ENCODE results near the gene ARHGAP11A.
"Not testable (repeated sequence)": the region's sequence is repeated elsewhere in the genome, so short reads cannot be mapped to it uniquely, and the experiment has no call there.

Gene ARHGAP11A, protein sequence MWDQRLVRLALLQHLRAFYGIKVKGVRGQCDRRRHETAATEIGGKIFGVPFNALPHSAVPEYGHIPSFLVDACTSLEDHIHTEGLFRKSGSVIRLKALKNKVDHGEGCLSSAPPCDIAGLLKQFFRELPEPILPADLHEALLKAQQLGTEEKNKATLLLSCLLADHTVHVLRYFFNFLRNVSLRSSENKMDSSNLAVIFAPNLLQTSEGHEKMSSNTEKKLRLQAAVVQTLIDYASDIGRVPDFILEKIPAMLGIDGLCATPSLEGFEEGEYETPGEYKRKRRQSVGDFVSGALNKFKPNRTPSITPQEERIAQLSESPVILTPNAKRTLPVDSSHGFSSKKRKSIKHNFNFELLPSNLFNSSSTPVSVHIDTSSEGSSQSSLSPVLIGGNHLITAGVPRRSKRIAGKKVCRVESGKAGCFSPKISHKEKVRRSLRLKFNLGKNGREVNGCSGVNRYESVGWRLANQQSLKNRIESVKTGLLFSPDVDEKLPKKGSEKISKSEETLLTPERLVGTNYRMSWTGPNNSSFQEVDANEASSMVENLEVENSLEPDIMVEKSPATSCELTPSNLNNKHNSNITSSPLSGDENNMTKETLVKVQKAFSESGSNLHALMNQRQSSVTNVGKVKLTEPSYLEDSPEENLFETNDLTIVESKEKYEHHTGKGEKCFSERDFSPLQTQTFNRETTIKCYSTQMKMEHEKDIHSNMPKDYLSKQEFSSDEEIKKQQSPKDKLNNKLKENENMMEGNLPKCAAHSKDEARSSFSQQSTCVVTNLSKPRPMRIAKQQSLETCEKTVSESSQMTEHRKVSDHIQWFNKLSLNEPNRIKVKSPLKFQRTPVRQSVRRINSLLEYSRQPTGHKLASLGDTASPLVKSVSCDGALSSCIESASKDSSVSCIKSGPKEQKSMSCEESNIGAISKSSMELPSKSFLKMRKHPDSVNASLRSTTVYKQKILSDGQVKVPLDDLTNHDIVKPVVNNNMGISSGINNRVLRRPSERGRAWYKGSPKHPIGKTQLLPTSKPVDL

DNA sequence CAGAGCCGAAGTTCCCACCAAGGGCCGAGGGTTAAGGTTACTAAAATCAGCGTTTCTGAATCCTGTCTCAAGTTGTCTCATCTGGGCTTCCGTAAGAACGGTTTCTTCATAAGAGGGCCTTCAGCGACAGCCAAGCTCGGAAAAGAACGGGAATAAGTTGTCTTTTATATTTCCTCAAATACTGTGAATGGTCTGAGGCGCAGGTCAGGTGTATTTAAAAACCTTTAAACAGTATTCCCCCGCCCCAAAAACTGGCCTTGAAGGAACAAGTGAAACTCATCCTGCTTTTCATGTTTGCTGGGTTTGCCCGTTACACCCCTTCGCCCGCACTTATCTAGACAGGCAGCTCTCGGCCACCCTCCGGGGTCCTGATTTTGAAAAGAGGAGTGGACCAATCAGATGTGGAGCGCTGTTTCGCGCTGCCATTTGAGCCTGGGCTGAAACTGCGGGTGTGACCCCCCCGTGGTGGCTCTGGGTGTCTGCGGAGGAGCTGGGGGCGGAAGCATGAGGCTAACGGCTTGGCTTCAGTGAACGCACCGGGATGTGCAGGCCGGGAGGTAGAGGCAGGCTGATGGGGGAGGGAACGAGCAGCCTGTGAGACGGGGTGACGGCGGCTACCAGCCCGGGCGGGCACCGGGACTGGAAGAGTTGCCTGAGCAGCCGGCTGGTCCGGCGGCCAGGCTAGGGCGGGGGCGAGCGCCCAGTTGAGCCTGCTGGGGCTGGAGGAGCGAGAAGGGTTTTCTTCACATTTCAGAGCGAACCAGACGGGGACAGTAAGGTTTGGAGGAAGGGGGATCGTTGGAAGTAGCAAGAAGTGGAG is at the start of gene ARHGAP11A:
Gene ARHGAP11A, plus strand, starts transcription at position 454 of the 820 bp plus-strand sequence. CDS start 708 bp downstream, outside the sequence.
- DNase-seq = peak; percentile 71 to 79

- not testable (repeated sequence) for DNase-seq
Observed at GRCh38 chr15:32568988-32569387, 46.3 kb upstream of the ARHGAP11A start.

DNA sequence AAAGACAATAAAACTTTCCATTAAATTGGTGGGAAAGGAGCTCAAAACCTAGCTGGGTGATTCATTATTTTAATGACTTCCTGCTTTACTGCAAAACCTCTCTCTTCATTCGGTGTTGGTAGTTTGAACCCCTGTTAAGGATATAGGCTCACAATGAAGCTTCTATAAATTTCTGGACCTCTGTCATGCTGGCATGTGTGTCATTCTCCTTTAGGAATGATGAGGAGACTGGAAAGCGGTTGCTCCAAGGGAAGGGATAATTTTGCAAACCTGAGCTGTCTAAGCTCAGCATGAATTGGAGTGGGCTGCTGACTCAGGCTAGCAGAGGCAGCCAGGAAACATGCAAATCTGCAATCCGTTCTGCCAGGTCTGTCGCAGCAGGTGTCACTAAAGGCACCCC is 36.8 kb upstream of the ARHGAP11A start:
- DNase-seq = not testable (repeated sequence)

DNA sequence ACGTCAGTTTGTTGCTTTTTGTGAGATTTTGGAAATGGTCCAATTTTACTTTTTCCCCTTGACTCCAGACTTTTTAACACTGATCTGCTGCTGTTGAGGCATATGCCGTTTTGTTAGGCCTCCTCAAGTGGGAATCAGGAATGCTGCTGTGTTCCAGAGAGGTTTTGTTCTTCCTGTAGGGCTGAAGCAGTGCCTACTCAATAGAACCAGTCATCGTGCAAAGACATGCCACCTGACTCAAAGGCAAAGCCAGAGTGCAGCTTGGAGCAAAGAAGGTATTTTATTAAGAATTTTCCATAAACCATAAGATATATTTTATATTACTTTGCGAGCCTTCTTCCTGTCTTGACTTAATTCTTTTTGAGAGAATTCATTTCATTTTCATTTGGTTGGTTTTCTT is 29.5 kb upstream of the ARHGAP11A start:
- not testable (repeated sequence) for DNase-seq

- not testable (repeated sequence) for DNase-seq
Observed at GRCh38 chr15:32593151-32593550, 22.2 kb upstream of the ARHGAP11A start, which contains the start of gene GOLGA8N. TSS of gene GOLGA8N (plus strand) at chr15:32593456.

GRCh38 chr15:32609518-32609917 is 5.8 kb upstream of the ARHGAP11A start:
- not testable (repeated sequence) for DNase-seq

DNA sequence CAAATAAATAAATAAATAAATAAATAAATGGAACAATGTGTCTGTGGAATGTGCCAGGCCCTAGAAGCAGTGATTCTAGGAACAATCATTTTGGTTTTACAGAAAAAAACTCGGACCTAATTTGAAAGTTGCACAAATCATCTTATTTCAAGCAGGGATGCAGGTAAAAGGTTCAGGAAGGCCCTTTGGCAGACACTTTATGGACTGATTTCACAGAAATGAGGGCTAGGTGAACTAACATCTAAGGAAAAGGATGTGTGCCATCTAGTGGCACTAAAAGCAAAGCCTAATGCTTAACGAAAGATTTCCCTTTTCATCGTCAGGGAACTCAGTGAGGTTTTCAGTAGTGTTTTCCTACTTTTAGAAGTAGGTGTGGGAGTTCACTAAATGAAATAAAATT is 4.6 kb upstream of the ARHGAP11A start:
- not testable (repeated sequence) for DNase-seq

DNA sequence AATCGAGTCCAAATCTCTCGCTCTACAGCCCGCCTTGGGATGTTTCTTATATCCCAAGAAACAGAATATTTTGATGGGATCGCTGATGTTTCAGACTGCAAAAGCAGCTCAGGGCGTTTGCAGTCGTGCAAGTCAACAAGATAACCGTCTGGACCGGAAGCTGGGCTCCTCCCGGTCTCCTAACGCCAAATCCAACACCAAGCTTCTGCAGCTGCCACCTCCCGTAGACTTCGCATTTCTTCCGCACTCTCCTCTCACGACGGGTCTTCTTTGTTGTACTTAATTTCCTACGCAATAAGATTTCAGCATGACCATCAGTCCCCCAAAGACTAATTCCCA is 623 bp upstream of the ARHGAP11A start:
- not testable (repeated sequence) for DNase-seq

- not testable (repeated sequence) for DNase-seq
Observed at GRCh38 chr15:32615871-32616426, 645 bp downstream of the ARHGAP11A start.

DNA sequence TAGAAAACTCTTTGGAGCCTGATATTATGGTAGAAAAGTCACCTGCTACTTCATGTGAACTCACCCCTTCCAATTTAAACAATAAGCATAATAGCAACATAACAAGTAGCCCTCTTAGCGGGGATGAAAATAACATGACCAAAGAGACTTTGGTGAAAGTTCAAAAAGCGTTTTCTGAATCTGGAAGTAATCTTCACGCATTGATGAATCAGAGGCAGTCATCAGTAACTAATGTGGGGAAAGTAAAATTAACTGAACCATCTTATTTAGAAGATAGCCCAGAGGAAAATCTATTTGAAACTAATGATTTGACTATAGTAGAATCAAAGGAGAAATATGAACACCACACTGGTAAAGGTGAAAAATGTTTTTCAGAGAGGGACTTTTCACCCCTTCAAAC is 21.1 kb downstream of the ARHGAP11A start:
- no peak for DNase-seq

GRCh38 chr15:32636908-32637567 is 21.7 kb downstream of the ARHGAP11A start:
- DNase-seq = no peak

- no peak for DNase-seq
Observed at GRCh38 chr15:32637704-32638103, 22.4 kb downstream of the ARHGAP11A start.

- DNase-seq = no peak
Observed at GRCh38 chr15:32641517-32642059, 26.3 kb downstream of the ARHGAP11A start, which contains the start of gene SCG5. TSS of gene SCG5 (plus strand) at chr15:32641710. CDS start at chr15:32643593, 1,883 bp downstream.

GRCh38 chr15:32642667-32643435 is 27.5 kb downstream of the ARHGAP11A start:
- DNase-seq = no peak

GRCh38 chr15:32643907-32644445 is 28.7 kb downstream of the ARHGAP11A start:
- DNase-seq = no peak

GRCh38 chr15:32646291-32646690 is 31.0 kb downstream of the ARHGAP11A start:
- DNase-seq = no peak

DNA sequence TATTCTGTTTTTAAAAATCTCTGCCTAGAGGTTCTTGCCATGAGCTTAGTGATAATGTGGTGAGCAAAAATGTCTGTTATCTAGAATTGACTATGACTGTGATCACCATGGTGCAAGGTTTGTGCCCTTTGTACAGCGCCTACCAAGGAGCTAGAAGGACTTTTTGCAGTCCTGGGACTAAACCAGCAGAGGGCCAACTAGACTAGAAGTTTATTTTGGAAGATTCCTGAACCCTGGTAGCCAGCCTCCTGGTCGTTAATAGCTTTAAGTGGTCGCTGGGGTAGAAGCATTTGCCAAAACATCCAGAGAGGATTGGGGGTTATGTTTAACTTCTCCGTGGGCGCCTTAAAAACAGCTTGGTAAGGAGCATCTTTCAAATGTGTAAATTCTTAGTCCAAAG is 34.0 kb downstream of the ARHGAP11A start:
- no peak for DNase-seq

DNA sequence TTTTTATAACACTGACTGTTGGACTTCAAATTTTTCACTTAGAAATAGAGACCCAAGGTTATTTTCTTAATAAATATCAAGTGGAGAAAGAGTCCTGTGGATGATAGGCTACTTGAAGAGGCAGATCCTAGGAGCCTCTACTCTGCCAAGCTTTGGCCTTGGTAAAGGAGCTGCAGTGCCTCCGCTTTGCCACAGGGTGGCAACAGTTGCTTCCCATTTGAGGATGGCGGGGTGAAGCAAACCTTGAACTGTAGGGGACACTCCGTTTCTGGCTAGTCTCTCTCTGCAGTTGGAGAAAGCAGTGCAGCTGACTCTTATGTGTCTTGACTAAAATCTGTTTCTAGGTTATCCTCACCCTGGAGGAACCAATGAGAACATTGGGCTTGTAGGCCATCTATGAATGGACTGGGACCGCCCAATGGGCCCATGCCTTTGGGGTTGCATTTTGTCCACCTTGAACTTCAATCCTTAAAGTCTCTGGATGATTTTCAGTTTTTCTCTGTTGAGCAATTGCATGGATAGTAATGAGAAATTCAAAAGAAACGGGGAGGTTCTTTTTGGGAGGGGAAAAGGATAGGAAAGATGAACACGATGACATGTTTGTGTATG is 36.0 kb downstream of the ARHGAP11A start:
- DNase-seq = peak; percentile 19 to 28

- DNase-seq = no peak
Observed at GRCh38 chr15:32652178-32652577, 36.9 kb downstream of the ARHGAP11A start.

DNA sequence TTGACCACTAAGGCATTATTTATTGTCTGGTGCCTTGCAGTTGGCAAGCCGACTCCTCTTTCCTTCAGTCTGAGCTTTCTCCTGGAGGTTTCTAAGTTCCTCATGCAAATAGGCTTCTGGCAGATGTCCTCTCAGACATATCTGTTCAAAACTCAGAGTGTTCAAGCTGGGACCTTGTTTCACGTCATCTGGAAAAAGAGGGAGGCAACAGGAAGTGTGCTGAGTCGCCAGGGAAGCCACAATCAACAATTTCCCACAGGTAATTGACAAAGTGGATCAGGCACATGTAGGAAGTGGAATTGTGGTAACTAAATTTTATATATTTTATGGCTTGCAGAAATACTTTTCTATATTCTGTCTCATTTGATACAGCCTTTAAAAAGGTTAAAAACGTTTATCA is 40.8 kb downstream of the ARHGAP11A start:
- no peak for DNase-seq
